Sigmoid colon (tissue), 3 donors: ENCODE results near the gene GDF7.

ENCODE experiments used
- CTCF ChIP-seq, 4 experiments: fragments of 450-650 bp in 3 of 4; fragments of 200-600 bp in 1 of 4; IDR thresholded peaks; one replicate each; pipeline ENCODE4 v1.5.1; 2016 to 2019; ENCODE audit warnings: antibody characterized with exemption in 4 of 4, mild to moderate bottlenecking in 3 of 4, moderate library complexity in 2 of 4
- POLR2A ChIP-seq, 2 donors: fragments of 450-650 bp; IDR thresholded peaks; one replicate each; pipeline ENCODE4 v1.6.1; 2016; ENCODE audit warnings: antibody characterized with exemption in 2 of 2, mild to moderate bottlenecking in 2 of 2, moderate library complexity in 2 of 2

GRCh38 chr2:20621366-20622295, 45.3 kb upstream of the GDF7 start:
- no peak for TF ChIP-seq CTCF (IDR thresholded peaks at IDR 0.05)
- TF ChIP-seq POLR2A (IDR thresholded peaks at IDR 0.05), result no peak
